Measurements from ENCODE around the gene IGFBPL1. TPM values are rescaled to one million over a fixed set of nuclear protein-coding genes. Genes with fewer than 3 reads are reported as not detected.
A peak's percentile ranks its signal among the peaks of the same experiment; 100 is the strongest.

The IGFBPL1 gene
- total and polyA plus RNA-seq, 2 of the 13 experiments (the other 11 are each of a cell fraction or from before 2014, with no cell fraction given) = 0.24 TPM; not detected in 1

DNA sequence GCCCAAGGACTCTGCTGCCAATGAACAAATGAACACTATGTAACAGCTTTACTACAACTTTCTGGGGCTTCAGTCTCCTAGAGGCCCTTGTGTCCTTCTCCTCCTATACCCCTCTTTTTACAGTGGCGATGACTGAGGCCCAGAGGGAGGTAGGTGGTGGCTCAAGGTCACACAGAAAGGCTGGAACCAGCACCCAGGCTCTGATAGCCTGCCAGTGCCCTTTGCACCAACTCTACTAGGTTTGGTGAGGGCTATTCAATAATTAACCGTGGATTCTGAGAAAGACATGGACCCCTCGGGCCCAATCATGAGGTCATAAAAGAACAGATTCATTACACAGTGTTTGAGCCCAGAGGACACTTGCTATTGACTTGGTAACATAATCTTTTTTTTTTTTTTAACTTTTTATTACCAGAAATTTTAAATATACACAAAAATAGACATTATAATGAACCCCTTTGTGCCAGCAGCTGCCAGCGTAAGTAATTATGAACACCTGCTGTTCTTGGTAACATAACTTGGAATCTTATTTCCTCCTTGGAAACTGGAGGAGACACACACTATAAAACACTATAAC lies 37.8 kb downstream of the IGFBPL1 start (continued):
- TF ChIP-seq, protein P1, sequence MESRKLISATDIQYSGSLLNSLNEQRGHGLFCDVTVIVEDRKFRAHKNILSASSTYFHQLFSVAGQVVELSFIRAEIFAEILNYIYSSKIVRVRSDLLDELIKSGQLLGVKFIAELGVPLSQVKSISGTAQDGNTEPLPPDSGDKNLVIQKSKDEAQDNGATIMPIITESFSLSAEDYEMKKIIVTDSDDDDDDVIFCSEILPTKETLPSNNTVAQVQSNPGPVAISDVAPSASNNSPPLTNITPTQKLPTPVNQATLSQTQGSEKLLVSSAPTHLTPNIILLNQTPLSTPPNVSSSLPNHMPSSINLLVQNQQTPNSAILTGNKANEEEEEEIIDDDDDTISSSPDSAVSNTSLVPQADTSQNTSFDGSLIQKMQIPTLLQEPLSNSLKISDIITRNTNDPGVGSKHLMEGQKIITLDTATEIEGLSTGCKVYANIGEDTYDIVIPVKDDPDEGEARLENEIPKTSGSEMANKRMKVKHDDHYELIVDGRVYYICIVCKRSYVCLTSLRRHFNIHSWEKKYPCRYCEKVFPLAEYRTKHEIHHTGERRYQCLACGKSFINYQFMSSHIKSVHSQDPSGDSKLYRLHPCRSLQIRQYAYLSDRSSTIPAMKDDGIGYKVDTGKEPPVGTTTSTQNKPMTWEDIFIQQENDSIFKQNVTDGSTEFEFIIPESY (CRISPR knock-in tag; IDR thresholded peaks at IDR 0.05) = no peak
- TF ChIP-seq ZSCAN12 (CRISPR knock-in tag; IDR thresholded peaks at IDR 0.05) (no peak), NFKB2 (CRISPR knock-in tag; IDR thresholded peaks at IDR 0.05; ENCODE audit: borderline replicate concordance) (no peak), ZNF143 (CRISPR knock-in tag; IDR thresholded peaks at IDR 0.05) (no peak), SOX13 (IDR thresholded peaks at IDR 0.05) (no peak), SOX13 (CRISPR knock-in tag; conservative IDR thresholded peaks at IDR 0.05 in 1 of 2, IDR thresholded peaks at IDR 0.05 in 1 of 2) (peak in 1 of 2 experiments; percentile 67; a peak in 2 of 4 replicates), HCFC1 (IDR thresholded peaks at IDR 0.05; ENCODE audit: low read depth, low read length) (no peak), ZNF253 (CRISPR knock-in tag; IDR thresholded peaks at IDR 0.05; ENCODE audit: borderline replicate concordance) (no peak), STAG1 (CRISPR knock-in tag; IDR thresholded peaks at IDR 0.05) (no peak), HNF4A (CRISPR knock-in tag; IDR thresholded peaks at IDR 0.05) (peak; percentile 85), REL (CRISPR knock-in tag; conservative IDR thresholded peaks at IDR 0.05) (no peak), RBFOX2 (IDR thresholded peaks at IDR 0.05; ENCODE audit: low read depth, low read length) (0 out of 2 replicates have a peak, but pooled peaks have one; percentile 3), MIXL1 (CRISPR knock-in tag; IDR thresholded peaks at IDR 0.05) (peak; percentile 88), SIX4 (CRISPR knock-in tag; IDR thresholded peaks at IDR 0.05) (no peak), KLF9 (CRISPR knock-in tag; IDR thresholded peaks at IDR 0.05; ENCODE audit: low read depth) (no peak)
- TF ChIP-seq, protein P2, sequence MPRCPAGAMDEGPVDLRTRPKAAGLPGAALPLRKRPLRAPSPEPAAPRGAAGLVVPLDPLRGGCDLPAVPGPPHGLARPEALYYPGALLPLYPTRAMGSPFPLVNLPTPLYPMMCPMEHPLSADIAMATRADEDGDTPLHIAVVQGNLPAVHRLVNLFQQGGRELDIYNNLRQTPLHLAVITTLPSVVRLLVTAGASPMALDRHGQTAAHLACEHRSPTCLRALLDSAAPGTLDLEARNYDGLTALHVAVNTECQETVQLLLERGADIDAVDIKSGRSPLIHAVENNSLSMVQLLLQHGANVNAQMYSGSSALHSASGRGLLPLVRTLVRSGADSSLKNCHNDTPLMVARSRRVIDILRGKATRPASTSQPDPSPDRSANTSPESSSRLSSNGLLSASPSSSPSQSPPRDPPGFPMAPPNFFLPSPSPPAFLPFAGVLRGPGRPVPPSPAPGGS (CRISPR knock-in tag; IDR thresholded peaks at IDR 0.05) = no peak
- TF ChIP-seq, protein P3, sequence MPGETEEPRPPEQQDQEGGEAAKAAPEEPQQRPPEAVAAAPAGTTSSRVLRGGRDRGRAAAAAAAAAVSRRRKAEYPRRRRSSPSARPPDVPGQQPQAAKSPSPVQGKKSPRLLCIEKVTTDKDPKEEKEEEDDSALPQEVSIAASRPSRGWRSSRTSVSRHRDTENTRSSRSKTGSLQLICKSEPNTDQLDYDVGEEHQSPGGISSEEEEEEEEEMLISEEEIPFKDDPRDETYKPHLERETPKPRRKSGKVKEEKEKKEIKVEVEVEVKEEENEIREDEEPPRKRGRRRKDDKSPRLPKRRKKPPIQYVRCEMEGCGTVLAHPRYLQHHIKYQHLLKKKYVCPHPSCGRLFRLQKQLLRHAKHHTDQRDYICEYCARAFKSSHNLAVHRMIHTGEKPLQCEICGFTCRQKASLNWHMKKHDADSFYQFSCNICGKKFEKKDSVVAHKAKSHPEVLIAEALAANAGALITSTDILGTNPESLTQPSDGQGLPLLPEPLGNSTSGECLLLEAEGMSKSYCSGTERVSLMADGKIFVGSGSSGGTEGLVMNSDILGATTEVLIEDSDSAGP (CRISPR knock-in tag; IDR thresholded peaks at IDR 0.05; ENCODE audit: borderline replicate concordance) = no peak
- TF ChIP-seq, protein P4, sequence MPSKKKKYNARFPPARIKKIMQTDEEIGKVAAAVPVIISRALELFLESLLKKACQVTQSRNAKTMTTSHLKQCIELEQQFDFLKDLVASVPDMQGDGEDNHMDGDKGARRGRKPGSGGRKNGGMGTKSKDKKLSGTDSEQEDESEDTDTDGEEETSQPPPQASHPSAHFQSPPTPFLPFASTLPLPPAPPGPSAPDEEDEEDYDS (CRISPR knock-in tag; IDR thresholded peaks at IDR 0.05) = peak; percentile 40; the same call in 1 of the 2 replicates
- TF ChIP-seq, protein P5, sequence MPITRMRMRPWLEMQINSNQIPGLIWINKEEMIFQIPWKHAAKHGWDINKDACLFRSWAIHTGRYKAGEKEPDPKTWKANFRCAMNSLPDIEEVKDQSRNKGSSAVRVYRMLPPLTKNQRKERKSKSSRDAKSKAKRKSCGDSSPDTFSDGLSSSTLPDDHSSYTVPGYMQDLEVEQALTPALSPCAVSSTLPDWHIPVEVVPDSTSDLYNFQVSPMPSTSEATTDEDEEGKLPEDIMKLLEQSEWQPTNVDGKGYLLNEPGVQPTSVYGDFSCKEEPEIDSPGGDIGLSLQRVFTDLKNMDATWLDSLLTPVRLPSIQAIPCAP (CRISPR knock-in tag; IDR thresholded peaks at IDR 0.05; ENCODE audit: low read depth) = no peak
- TF ChIP-seq, protein P6, sequence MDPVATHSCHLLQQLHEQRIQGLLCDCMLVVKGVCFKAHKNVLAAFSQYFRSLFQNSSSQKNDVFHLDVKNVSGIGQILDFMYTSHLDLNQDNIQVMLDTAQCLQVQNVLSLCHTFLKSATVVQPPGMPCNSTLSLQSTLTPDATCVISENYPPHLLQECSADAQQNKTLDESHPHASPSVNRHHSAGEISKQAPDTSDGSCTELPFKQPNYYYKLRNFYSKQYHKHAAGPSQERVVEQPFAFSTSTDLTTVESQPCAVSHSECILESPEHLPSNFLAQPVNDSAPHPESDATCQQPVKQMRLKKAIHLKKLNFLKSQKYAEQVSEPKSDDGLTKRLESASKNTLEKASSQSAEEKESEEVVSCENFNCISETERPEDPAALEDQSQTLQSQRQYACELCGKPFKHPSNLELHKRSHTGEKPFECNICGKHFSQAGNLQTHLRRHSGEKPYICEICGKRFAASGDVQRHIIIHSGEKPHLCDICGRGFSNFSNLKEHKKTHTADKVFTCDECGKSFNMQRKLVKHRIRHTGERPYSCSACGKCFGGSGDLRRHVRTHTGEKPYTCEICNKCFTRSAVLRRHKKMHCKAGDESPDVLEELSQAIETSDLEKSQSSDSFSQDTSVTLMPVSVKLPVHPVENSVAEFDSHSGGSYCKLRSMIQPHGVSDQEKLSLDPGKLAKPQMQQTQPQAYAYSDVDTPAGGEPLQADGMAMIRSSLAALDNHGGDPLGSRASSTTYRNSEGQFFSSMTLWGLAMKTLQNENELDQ (CRISPR knock-in tag; IDR thresholded peaks at IDR 0.05; ENCODE audit: borderline replicate concordance) = no peak

All from HepG2 (cell line).